HG02943 (cell line): ENCODE measurements around the gene SORBS1.

ENCODE experiments used
- ATAC-seq: cut with Tn5 transposase; IDR thresholded peaks from one replicate; pipeline ENCODE4 v1.9.1; 2021; ENCODE audit warnings: mild to moderate bottlenecking, low read depth, moderate library complexity; ENCODE audit not compliant: unreplicated experiment

SORBS1 gene

DNA sequence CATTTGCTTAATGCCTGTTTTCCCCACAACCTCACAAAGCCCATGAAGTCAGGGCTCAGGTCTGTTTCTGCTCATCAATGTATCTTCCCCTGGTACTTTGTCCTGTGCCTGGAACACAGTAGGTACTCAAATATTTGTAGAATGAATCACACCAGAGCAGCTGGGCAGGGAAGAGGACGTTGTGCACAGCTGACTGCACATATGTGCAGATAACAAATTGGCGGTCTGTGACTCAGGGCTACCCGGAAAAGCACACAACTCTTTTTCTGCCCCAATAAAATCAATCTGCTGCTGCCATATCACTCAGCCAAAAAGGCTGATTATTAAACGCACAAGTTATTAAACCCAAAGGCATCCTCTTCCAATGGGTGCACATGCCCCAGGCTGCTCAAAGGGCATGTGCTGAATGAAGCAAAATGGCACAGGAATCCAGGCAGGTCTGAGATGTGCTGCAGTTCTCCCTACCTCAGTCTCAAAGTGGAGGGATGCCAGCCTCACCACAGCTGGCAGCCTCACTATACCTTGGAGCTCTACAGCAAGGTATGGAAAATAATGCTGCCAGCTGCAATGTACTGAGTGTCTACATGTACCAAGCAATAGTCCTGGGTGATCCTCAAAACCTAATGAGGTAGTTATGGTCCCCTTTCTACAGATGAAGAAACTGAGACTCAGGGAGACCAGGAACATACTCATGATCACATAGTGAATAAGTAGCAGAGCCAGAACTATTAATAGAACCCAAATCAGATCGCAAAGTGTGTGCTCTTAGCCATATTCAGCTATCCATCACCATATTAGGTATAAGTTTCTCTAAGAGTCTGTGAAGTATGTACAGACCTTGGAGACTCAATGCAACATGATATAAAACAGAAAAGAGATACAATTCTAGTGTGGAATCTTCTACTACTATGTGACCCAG is 43.4 kb downstream of the SORBS1 start:
- no peak for ATAC-seq

DNA sequence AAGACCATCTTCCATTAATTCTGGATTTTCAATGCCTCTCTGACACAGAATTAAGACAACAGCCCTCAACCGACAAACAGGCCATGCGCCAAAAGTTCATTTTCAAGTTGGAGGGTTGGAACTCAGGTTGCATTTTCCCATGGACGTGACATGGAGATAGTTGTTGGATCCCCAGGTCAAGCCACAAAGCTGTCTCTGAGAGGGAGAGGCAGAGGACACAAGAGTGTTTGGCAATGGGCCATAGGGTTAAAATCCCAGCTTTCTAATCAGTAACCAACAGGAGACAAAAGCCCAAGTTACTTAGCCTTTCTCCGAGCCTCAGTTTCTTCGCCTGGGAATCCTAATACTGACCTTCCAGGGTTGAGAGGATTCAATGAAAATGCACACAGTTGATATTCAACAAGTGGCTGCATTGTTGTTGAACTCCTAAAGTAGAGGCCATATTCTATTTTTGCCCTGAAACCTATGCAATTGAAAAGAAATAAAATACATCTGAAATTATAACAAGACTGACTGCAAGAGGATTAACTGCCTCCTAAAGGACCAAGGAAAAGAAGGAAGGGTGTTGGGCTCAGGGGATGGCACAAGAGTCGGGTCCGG is 44.3 kb downstream of the SORBS1 start:
- ATAC-seq: no peak

DNA sequence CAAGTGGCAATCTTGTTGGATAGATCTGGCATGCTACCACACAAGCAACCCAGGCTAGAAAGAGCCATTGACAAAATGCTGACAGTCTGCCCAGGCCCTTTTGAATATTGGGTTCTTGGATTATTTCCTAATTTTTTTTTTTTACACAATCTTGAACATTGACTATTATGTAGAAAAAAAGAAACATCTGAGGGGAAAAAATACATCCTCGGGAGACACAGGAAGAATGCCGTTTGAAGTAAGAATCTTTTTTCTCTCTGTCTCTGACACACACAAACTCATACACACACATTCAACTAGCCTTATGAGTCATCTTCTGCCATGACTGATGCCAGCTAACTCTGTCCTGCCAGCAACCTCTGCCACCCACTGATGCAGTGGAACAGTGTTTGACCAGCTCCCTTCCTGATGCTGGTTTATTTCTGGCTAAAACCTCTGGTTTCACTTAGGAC is 47.2 kb downstream of the SORBS1 start:
- ATAC-seq: no peak

DNA sequence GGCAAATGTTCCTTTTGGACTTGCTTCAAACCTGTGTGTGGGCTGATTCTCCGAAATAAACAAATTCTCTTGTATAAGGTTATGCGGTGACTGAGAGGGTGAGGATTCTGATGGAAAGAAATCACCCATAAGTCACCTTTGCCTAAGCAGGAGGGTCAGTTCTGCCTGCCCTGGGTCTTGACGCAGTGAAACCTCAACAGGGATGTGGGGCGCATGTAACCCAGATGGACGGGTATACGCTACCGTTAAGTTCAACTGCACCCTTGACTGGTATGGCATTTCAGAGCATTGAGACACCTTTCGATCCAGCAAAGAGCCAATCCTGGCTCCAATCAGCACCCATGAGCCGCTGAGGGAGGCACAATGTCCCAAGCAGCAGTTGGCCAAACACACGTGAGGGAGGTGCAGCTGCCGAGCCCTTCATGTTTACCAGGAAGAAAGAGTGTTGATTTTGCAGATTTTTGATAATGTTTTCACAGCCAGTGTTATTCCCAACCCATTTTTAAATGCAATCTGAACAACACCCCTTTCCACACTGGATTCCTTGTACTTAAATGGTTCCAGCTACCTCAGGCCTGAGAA is 48.1 kb downstream of the SORBS1 start:
- no peak for ATAC-seq

DNA sequence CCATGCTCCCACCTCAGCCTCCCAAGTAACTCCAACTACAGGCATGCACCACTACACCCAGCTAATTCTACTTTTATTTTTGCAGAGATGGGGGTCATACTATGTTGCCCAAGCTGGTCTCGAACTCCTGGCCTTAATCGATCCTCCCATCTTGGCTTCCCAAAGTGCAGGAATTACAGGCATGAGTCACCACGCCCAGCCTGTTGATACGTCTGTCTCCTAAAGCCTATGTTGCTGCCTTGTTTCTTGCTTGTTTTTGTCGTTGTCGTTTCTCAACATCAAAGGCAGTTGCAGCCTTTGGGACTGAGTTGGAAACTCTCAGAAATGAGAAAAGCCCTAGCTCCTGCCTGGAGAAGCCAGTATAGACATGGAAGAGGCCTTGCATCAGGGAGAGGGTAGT is 49.9 kb downstream of the SORBS1 start:
- ATAC-seq: no peak

DNA sequence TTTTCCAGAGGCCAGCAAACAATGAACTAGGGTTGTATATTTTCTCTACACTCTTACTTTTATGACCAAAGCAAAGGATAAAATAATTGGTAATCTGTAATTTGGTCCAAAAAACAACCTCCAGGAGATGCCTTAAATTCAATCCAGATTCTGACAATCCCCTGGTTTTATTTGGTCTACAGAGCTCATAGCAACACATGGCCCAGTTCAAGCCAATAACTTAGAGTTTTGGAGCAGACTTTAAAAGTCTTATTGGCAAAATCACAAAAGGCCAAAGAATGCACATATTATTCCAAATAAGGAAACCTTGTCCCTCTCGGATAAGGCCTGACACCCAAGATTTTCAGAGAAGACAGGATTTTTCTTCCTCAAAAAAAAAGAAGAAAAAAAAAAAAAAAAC is 51.9 kb downstream of the SORBS1 start:
- no peak for ATAC-seq

DNA sequence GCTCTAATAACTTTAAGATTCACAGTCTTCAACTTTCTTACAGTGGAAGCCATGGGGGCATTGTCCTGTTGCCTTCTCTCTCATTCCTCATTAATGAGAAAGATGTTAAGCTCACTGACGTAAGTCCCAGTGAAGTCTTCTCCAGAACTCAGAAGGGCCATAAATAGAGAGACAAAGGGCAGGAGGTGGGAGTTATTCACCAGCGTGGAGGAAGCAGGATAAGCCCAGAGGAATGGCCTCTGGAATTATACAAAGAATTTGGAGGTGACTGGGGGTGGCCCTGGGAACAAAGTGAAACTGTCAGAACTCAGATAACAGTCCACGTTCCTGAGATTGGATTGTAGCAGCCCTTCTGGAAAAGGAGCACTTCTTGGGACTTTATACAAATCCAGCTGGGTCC is 52.4 kb downstream of the SORBS1 start:
- ATAC-seq: no peak

DNA sequence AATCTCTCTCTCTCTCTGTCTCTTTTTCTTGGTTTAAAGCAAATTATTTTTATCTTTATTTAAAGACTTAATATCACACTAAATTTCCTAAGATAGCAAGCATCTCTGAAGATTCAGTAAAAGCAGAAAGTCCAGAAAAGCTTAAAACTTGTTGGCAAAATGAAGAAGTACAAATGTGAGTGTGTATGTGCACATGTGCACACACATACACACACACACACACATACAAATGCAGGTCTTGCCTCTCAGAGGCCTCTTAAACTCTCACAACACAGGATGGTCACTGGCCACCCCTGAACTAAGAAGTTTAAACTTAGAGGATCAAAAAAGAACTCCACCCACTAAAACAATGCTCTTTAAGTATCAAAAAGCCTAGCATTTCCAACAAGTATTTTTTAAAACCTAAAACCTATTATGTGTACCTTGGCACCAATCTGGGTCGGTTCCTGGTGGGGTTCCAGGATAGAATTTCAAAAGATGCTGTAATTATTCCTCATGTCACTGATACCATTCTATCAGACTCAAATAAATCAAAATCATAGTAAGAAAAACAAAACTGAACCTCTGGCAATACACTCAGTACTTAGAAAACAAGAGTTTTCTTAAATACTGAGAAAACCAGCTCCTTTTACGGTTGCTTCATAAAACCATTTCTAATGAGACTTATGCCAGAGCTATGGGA is 55.0 kb downstream of the SORBS1 start:
- ATAC-seq: no peak

DNA sequence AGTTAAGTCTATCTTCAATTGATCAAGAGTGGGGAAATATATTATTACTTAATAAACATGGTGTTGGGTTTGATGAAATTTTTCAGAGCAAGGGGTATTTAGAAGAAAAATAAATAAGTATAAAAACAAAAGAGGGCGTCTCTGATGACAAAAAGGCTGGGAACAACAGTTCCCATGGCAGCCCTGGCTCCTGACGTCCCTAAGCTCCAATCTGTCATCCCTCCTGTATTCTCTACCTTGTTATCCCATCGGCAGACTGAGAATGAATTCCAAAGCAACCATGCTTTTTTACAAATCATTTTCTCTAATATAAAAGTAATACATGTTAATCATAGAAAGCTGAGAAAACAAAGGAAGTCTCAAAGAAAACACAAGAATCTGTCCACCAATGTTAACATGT is 55.5 kb downstream of the SORBS1 start:
- ATAC-seq: no peak

DNA sequence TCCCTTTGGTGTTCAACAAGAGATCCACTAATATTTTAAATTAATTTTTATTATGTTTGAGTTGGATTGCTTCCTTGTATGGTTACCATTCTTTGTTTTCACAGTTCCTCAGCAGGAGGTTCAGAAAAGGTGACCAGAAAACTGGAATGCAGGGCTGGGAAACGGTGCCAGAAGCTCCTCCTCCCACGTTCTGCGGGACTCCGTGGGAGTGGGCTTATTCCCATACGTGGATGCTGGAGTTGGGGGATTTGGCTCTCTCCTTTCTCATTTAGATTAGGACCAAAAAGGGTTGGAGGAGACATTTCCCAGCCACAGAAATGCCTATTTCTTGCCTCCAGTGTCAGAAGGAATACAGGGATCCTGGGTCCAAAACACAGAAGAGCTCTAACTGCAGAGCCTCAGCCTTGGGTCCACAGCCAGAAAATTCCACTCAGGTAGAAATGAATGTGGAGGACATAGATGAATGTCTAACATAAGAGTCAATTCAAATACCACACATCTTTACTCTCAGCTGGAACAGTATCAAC is 56.0 kb downstream of the SORBS1 start:
- ATAC-seq: no peak

DNA sequence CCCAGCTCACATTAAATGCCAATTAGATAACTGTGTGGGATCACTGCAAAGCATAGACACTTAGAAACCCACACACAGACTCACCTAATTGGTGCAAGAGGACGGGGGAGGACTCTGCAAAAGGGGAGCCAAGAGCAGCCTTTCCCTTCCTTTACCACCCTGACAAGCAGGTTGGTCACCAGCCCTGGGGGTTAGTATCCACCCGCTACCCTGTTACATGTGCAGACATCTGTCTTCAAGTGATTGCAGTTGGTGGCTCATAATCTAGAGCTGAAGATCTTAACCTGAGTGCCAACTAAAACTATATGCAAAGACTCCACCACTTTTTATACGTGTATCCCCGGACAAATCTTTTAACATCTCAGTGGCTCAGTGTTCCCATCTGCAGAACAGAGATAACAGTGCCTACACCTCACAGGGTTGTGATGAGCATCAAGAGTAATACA is 56.9 kb downstream of the SORBS1 start:
- ATAC-seq: no peak

DNA sequence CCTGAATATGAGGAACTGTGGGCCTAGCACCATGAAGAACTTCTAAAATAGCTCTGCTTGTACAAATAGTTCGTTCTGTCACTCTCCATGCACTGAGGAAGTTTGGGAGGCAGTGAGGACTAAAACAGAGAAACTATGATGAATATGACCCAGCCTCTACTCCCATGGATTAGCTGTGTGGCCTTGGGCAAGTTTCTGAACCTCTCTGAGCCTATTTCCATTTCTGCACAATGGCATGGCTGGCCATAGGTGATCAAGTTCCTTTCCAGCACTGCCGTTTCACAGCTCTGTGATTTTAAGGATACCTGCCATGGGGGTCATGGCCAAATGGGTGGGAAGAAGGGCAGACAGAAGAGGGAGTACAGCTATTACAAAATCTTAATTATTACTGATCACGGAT is 57.6 kb downstream of the SORBS1 start:
- no peak for ATAC-seq

DNA sequence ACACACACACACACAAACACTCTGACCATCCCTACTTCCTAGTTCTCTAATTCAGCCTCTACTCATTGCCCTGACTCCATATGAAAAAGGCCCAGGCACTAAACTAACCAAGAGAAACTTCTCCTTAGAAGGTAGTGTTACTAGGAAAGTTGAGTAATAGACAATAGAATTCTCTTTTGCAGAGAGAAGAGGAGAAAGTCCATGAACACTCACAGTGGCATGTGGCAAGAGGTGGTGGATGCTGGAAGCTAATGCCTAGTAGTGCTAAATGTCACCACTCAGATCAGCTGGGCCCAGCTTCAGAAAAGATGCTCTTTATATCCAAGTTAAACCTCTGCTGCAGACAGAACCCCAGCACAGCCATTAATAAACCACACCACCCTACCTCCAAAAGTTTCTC is 58.2 kb downstream of the SORBS1 start:
- no peak for ATAC-seq

DNA sequence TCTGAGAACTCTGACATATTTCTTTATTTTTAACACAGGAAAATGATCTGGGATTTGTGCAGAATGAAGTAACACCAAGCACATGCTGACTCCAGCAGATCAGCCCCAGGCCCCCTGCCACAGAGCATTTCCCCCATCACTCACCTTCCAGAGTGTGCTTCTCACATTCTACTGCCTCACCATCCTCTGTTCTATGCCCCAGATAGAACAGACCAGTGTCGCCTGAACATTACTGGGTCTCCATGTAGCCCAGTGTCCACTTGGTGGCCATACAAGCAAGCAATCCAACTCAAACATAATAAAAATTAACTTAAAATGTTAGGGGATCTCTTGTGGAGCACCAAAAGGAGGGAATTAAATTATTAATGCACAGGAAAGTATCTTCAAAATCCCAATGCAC is 58.8 kb downstream of the SORBS1 start:
- no peak for ATAC-seq

DNA sequence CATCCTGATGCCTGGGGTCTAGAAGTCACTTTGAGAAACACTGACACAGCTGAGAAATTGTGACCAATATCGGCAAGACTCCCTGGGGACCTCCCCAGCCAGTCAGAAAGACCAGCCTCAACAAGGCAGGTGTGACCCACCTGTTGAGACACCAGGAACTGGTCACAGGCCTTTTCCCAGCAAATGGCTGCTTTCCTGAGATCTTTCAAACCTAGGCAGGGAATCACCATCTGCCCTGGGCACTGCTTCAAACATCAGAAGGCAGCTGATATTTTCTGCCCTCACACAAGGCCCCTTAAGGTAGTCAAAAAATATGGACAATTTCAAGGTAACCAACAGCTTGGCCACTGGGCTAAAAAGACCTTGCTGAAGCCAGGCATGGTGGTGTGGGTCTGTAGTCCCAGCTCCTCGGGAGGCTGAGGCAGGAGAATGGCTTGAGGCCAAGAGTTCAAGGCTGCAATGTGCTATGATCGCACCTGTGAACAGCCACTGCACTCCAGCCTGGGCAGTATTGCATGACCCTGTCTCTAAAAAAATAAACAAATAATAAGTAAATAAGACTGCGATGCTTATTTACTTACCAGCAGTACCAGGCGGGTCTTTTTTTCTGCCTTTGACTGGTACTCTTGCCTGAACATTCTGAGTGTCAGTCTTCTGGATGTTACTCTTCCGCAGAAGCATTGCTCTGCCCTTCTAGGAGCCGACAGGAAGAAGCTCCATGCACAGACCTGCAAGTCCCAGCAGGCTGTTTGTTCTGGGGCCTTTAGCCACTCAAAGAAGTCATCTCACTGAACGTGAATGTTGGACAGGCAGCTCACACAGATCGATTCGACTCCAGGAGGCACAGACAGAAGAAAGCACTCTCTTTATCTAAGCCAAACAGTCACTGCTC is 59.7 kb downstream of the SORBS1 start:
- no peak for ATAC-seq

DNA sequence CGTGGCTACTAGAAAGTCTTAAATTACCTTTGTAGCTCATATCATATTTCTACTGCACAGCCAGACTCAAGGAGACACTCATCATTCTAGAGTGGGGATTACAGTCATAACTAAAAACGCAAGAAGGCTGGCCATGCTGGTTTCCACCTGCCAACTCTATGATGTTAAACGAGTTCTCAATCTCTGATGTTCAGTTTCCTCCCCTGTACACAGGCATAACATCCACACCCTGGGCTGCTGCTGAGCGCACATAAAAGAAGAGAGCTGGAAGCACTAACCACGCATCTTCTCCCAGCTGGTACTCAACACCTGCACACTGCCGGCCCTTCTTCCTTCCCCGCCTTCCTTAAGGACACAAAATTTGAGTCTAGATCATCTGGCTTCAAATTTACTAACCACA is 60.5 kb downstream of the SORBS1 start:
- no peak for ATAC-seq

DNA sequence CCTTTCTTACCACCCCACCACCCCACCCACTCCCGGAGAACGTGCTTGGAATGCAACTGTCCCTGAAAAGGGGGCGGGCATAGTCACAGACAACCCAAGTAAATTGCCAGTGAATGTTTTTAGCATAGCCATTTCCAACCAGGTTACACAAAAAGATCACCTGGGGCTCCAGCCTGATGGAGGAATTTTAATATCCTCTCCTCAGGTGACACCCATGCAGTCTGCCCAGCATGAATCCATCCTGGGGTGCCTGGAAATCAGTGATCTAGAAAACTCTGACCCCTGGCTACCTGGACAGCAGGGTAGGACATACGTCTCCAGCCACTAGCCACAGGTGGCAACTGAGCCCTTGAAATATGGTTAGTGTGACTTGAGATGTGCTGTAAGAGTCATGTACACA is 61.1 kb downstream of the SORBS1 start:
- ATAC-seq: no peak

DNA sequence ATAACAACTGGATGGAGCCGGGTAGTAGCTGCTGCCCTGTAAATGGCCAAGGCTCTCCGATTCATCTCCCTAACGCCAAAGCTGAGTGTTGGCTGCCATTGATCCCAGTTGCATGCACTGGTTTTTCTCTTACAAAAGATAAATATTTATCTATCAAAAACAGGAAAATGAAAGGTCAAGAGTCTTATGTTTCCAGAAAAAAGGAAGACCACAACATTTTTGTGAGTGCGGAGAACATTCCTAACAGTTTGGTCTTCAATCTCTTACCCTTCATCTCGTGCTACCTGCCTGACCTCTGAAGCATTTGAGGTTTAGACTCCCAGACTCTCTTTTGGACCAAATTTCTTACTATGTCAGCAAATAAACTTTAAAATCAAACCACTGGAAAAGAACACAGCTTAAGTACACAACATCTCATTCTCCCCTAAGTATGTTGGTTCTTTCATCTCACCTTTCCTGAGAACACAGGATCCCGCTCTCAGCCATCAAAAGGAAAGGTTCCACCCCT is 61.6 kb downstream of the SORBS1 start:
- no peak for ATAC-seq

DNA sequence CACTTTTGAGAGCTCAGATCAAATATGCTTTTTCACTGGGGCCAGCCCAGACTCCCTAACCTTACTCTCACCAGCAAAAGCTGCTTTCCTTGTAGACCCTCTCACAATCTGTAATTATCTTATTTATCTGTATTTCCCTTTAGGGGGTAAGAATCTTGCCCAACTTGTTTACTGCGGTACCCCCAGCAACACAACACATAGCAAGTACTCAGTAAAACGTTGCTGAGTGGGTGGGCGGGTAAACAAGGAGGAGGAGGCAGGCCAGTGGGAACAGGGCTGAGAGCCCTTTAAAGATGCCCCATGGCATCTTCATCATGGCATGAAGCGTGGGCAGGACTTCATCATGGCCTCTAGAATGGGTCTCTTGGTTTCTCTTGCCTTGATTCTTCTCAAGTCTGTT is 64.2 kb downstream of the SORBS1 start:
- no peak for ATAC-seq
